ES-I3 (cell line): ENCODE data around the gene TNFAIP8L1.
"Not testable (repeated sequence)": the region's sequence is repeated elsewhere in the genome, so short reads cannot be mapped to it uniquely, and the experiment has no call there.

ENCODE experiments used
- H3K36me3 ChIP-seq: 2 replicates; pipeline ENCODE4 v1.6.1; 2013; ENCODE audit warnings: mild to moderate bottlenecking, low read length, control low read depth, moderate library complexity; ENCODE audit not compliant: insufficient read depth
- H3K4me1 ChIP-seq: 2 replicates; pipeline ENCODE4 v1.6.1; 2013; ENCODE audit warnings: mild to moderate bottlenecking, control low read depth, low read length; ENCODE audit not compliant: insufficient read depth
- H3K9ac ChIP-seq: 2 replicates; pipeline ENCODE4 v1.6.1; 2013; ENCODE audit warnings: low read depth, mild to moderate bottlenecking, low read length, moderate library complexity
- H3K9me3 ChIP-seq: 2 replicates; pipeline ENCODE4 v1.6.1; 2013; ENCODE audit warnings: mild to moderate bottlenecking, low read length, moderate library complexity; ENCODE audit not compliant: control insufficient read depth, insufficient read depth

The TNFAIP8L1 gene

GRCh38 chr19:4669723-4670480 lies 30.6 kb downstream of the TNFAIP8L1 start, which contains the start of gene MYDGF:
MYDGF (minus strand) TSS chr19:4670342; CDS start chr19:4670334, 8 bp downstream.
- H3K9me3 ChIP-seq = no peaks in the 10 kb centered on the region
- H3K9ac ChIP-seq = peak within 1 kb of the TSS; percentile 81
- H3K36me3 ChIP-seq = peaks cover 7% of the 10 kb centered on the region; the same call in 1 of the 2 replicates
- H3K4me1 ChIP-seq = no peaks in the 10 kb centered on the region

GRCh38 chr19:4671185-4671851 lies 32.0 kb downstream of the TNFAIP8L1 start:
- Histone ChIP-seq H3K9ac (no peak overlapping the region), H3K9me3 (no peaks in the 10 kb centered on the region), H3K36me3 (peaks cover 7% of the 10 kb centered on the region), H3K4me1 (no peaks in the 10 kb centered on the region)

- H3K9ac ChIP-seq = no peak overlapping the region
- peaks cover 5% of the 10 kb centered on the region; the same call in 1 of the 2 replicates for H3K4me1 ChIP-seq
- H3K36me3 ChIP-seq = peaks cover 3% of the 10 kb centered on the region
- no peaks in the 10 kb centered on the region for H3K9me3 ChIP-seq
Observed at GRCh38 chr19:4673216-4673615, 33.9 kb downstream of the TNFAIP8L1 start.

- Histone ChIP-seq H3K9me3 (no peaks in the 10 kb centered on the region), H3K36me3 (no peaks in the 10 kb centered on the region; the same call in 1 of the 2 replicates), H3K4me1 (peaks cover 8% of the 10 kb centered on the region; the same call in 1 of the 2 replicates), H3K9ac (no peak overlapping the region)
Observed at GRCh38 chr19:4673726-4674125, 34.4 kb downstream of the TNFAIP8L1 start.

GRCh38 chr19:4675346-4675745 lies 36.0 kb downstream of the TNFAIP8L1 start:
- no peaks in the 10 kb centered on the region for H3K9me3 ChIP-seq
- H3K4me1 ChIP-seq = peaks cover 8% of the 10 kb centered on the region; the same call in 1 of the 2 replicates
- no peak overlapping the region for H3K9ac ChIP-seq
- no peaks in the 10 kb centered on the region; the same call in 1 of the 2 replicates for H3K36me3 ChIP-seq

GRCh38 chr19:4676955-4677731 lies 37.8 kb downstream of the TNFAIP8L1 start:
- Histone ChIP-seq H3K9ac (peak overlapping the region; percentile 32; the same call in 1 of the 2 replicates), H3K4me1 (peaks cover 8% of the 10 kb centered on the region; the same call in 1 of the 2 replicates), H3K9me3 (no peaks in the 10 kb centered on the region), H3K36me3 (no peaks in the 10 kb centered on the region; the same call in 1 of the 2 replicates)

DNA sequence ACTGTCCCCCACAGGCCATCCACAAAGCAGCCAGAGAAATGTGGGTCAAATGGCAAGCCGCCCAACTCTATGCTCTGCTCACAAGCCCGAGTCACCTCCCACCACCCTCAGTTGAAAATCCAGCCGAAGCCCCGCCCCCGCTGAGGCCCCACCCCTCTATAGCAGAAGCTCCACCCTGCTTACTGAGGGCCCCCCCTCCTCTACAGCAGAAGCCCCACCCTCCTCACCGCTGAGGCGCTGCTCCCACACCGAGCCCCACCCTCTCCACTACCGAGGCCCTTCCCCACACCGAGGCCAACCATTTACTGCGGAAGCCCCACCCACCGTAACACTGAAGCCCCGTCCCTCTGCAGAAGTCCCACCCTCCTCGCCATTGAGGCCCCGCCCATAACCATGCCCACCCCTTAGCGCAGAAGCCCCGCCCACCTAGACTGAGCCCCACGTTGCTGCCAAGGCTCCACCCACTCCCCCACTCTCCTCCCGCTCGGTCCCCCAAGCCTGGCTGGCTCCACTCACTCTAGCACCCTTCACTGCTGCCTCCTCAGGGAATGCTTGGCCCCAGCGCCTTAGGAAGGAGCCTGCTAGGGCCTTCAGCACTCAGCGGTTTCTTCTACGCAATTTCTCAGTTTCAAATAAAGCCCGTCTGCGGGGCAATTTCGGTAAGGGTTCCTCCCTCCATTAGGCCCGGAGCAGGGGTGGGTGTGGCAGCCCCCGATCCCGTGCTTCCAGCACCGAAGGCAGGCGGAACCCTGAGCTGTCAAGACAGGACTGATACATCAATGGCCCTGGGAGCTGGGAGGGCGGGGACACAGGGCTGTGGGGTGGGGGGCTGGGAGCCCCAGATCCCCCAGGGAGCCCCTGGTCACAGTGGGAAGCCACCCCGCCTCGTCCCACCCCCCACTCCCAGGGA lies 39.8 kb downstream of the TNFAIP8L1 start:
- peaks cover 8% of the 10 kb centered on the region; the same call in 1 of the 2 replicates for H3K4me1 ChIP-seq
- peak overlapping the region; percentile 53; the same call in 1 of the 2 replicates for H3K9ac ChIP-seq

GRCh38 chr19:4680021-4680420 lies 40.7 kb downstream of the TNFAIP8L1 start:
- H3K36me3 ChIP-seq, H3K9ac ChIP-seq, H3K9me3 ChIP-seq, H3K4me1 ChIP-seq: not testable (repeated sequence)

More for the DNA sequence above, 39.8 kb downstream of the TNFAIP8L1 start:
- H3K9me3 ChIP-seq = no peaks in the 10 kb centered on the region
- no peaks in the 10 kb centered on the region; the same call in 1 of the 2 replicates for H3K36me3 ChIP-seq

- no peaks in the 10 kb centered on the region for H3K9me3 ChIP-seq
- H3K36me3 ChIP-seq = no peaks in the 10 kb centered on the region; the same call in 1 of the 2 replicates
- H3K9ac ChIP-seq = no peak overlapping the region
- H3K4me1 ChIP-seq = peaks cover 4% of the 10 kb centered on the region; the same call in 1 of the 2 replicates
Observed at GRCh38 chr19:4682417-4683200, 43.3 kb downstream of the TNFAIP8L1 start.

DNA sequence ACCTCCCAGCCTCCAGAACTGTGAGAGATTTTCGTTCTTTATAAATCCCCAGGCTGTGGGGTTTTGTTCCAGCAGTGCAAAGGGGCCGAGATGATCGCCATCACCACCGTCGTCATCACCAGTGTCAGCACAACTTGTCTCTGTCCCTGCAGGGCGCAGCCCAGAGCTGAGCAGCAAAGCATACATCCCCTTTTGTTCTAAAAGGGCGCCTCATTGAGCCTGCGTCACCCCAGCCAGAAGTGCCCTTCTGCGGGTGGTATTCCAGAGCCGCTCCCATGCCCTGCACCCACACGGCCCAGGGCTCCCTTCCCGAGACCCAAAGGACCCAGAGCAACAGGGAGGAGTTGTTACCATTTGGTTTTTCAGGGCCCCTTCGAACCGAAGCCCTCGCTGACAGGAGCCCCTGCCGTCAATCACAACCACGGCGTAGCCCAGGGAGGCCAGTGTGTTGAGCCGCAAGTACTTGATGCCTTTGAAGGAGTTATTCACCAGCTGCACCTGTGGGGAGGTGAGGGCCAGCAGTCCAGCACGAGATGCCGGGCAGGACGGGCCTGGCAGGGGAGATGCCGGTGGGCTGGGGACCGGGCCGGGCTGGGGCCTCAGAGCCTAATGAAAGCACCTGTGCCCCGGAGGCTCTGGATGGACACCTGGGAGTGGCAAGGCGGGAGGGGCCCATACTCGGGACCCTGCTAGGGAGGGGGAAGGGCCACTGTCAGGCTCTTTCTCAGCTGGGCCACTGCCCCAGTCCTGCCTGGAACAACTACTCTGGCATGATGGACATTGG lies 45.2 kb downstream of the TNFAIP8L1 start:
- Histone ChIP-seq H3K36me3 (no peaks in the 10 kb centered on the region; the same call in none of the 2 replicates), H3K4me1 (no peaks in the 10 kb centered on the region), H3K9me3 (no peaks in the 10 kb centered on the region), H3K9ac (no peak overlapping the region)

GRCh38 chr19:4686700-4687099 lies 47.4 kb downstream of the TNFAIP8L1 start:
- H3K4me1 ChIP-seq = no peaks in the 10 kb centered on the region
- H3K36me3 ChIP-seq = peaks cover 3% of the 10 kb centered on the region
- no peak overlapping the region for H3K9ac ChIP-seq
- no peaks in the 10 kb centered on the region for H3K9me3 ChIP-seq

GRCh38 chr19:4687396-4687795 lies 48.1 kb downstream of the TNFAIP8L1 start:
- Histone ChIP-seq H3K9ac (no peak overlapping the region), H3K36me3 (peaks cover 3% of the 10 kb centered on the region), H3K9me3 (no peaks in the 10 kb centered on the region), H3K4me1 (no peaks in the 10 kb centered on the region)
